Hematopoietic multipotent progenitor cell treated with erythropoietin and hydrocortisone succinate and interleukin-3 and kit ligand, for 8 days (in vitro differentiated cells): ENCODE data around the gene HUS1B.
"Not testable (repeated sequence)": the region's sequence is repeated elsewhere in the genome, so short reads cannot be mapped to it uniquely, and the experiment has no call there.

Experiments used
- DNase-seq: peaks from one replicate; pipeline ENCODE4 v3.0.0-alpha.2; 2015

HUS1B gene

GRCh38 chr6:677919-678318 is 21.0 kb upstream of the HUS1B start:
- no peak for DNase-seq

GRCh38 chr6:674956-675355 is 18.1 kb upstream of the HUS1B start:
- DNase-seq: no peak

- no peak for DNase-seq
Observed at GRCh38 chr6:674406-674805, 17.5 kb upstream of the HUS1B start.

GRCh38 chr6:667253-667927 is 10.5 kb upstream of the HUS1B start:
- no peak for DNase-seq

GRCh38 chr6:665403-666267 is 8.7 kb upstream of the HUS1B start:
- no peak for DNase-seq

GRCh38 chr6:663788-664187 is 6.9 kb upstream of the HUS1B start:
- DNase-seq: not testable (repeated sequence)

GRCh38 chr6:659716-660581 is 3.0 kb upstream of the HUS1B start:
- peak; percentile 16 for DNase-seq

- DNase-seq: peak; percentile 58
Observed at GRCh38 chr6:658244-658643, 1.3 kb upstream of the HUS1B start.

GRCh38 chr6:657743-658142 is 843 bp upstream of the HUS1B start:
- no peak for DNase-seq

GRCh38 chr6:654136-654535 is 2.8 kb downstream of the HUS1B start:
- no peak for DNase-seq

- peak; percentile 29 for DNase-seq
Observed at GRCh38 chr6:652865-653264, 4.0 kb downstream of the HUS1B start.

- no peak for DNase-seq
Observed at GRCh38 chr6:650098-650497, 6.8 kb downstream of the HUS1B start.

GRCh38 chr6:642805-643204 is 14.1 kb downstream of the HUS1B start:
- no peak for DNase-seq

GRCh38 chr6:641225-641985 is 15.5 kb downstream of the HUS1B start:
- no peak for DNase-seq

GRCh38 chr6:636488-636887 is 20.4 kb downstream of the HUS1B start:
- no peak for DNase-seq

GRCh38 chr6:635233-635632 is 21.7 kb downstream of the HUS1B start:
- no peak for DNase-seq

- DNase-seq: no peak
Observed at GRCh38 chr6:633611-634010, 23.3 kb downstream of the HUS1B start.

GRCh38 chr6:628766-629165 is 28.1 kb downstream of the HUS1B start:
- no peak for DNase-seq

GRCh38 chr6:626236-626635 is 30.7 kb downstream of the HUS1B start:
- no peak for DNase-seq

GRCh38 chr6:624979-625378 is 31.9 kb downstream of the HUS1B start:
- DNase-seq: peak; percentile 5

- DNase-seq: no peak
Observed at GRCh38 chr6:622462-622861, 34.4 kb downstream of the HUS1B start.

- no peak for DNase-seq
Observed at GRCh38 chr6:621931-622330, 35.0 kb downstream of the HUS1B start.

GRCh38 chr6:620950-621349 is 36.0 kb downstream of the HUS1B start:
- DNase-seq: no peak
